Stimulated activated CD4-positive, alpha-beta T cell treated with anti-CD3 and anti-CD28 coated beads, Interleukin-2, amount 100 ng/mL, for 24 hours (primary cell): ENCODE measurements around the gene SMAD3.
"Not testable (repeated sequence)": the region's sequence is repeated elsewhere in the genome, so short reads cannot be mapped to it uniquely, and the experiment has no call there.

ENCODE experiments used
- DNase-seq, 2 donors: peaks; one replicate each; pipeline ENCODE4 v3.0.0-alpha.2; 2020

The SMAD3 gene

GRCh38 chr15:67065531-67066005 is at the start of gene SMAD3:
Gene SMAD3 (plus strand): TSS chr15:67065602. CDS start chr15:67066155, 553 bp downstream.
- peak; percentile 73 to 79 for DNase-seq

GRCh38 chr15:67017311-67017710 is 48.1 kb upstream of the SMAD3 start:
- DNase-seq: no peak

DNA sequence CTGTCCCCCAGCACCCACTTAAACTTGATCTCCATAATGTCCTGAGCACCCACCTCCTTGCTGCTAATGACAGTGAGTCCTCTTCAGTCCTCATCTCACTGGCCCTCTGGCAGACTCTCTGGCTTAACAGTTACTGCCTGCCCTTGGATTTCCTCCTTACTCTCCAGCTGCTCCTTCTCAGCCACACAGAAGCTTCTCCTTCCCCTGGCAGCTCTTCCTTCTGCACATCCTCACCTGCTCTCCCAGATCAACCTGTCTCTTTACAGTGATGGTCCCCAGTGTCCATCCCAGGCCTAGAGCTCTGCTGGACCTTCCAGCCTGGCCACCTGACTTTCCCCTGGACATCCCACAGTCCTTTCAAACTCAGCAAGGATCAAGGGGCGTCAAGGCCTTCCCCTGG is 47.4 kb upstream of the SMAD3 start:
- DNase-seq: no peak

- no peak for DNase-seq
Observed at GRCh38 chr15:67018441-67018840, 47.0 kb upstream of the SMAD3 start.

DNA sequence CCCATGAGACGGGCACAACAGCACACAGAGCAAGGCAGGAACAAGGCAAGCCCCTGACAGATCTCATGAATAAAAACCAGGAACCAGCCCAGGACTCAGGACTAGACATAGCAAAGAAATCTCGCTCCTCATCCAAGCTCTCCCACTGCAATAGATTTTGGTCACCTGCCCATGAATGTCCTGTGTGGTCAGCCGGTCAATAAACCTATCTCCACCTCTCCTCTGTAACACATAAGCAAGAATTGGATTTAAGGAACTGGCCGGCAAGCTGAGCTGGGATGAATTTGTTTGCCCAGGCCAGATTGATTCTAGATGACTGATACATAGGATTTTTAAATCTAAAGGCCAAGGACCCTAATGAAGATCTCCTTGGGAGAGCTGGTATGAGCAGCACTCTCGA is 46.3 kb upstream of the SMAD3 start:
- DNase-seq: no peak

DNA sequence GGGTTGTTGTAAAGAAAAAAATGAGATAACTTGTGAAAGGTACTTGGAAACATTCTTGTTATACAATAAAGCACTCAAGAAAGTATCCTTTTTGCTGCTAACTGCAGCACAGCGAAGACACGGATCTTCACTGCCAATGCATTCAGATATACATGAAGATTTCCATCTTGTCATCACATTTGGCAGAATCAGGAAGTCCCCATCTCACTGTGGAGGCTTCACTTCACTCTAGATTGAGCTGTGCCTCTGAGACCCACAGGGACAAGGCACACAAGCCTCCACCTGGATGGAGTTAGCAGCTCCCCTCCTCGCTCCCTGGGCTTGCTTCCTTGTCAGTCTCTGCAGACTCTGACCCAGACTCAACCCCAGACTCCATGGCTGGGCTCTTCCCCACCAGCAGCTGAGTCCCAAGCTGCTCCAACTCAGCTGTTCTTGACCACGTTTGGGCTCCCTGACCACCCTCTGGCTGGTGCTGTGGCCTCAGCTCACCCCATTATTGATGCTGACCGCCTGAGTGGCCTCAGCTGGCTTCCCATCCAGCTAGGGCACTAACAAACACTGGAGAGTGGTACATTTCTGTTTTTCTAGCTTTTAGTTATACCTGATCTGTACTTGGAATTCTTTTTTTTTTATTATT is 45.4 kb upstream of the SMAD3 start:
- no peak for DNase-seq

- DNase-seq: not testable (repeated sequence)
Observed at GRCh38 chr15:67020668-67021067, 44.7 kb upstream of the SMAD3 start.

GRCh38 chr15:67021455-67021854 is 43.9 kb upstream of the SMAD3 start:
- no peak for DNase-seq

GRCh38 chr15:67022587-67023105 is 42.8 kb upstream of the SMAD3 start:
- no peak for DNase-seq

DNA sequence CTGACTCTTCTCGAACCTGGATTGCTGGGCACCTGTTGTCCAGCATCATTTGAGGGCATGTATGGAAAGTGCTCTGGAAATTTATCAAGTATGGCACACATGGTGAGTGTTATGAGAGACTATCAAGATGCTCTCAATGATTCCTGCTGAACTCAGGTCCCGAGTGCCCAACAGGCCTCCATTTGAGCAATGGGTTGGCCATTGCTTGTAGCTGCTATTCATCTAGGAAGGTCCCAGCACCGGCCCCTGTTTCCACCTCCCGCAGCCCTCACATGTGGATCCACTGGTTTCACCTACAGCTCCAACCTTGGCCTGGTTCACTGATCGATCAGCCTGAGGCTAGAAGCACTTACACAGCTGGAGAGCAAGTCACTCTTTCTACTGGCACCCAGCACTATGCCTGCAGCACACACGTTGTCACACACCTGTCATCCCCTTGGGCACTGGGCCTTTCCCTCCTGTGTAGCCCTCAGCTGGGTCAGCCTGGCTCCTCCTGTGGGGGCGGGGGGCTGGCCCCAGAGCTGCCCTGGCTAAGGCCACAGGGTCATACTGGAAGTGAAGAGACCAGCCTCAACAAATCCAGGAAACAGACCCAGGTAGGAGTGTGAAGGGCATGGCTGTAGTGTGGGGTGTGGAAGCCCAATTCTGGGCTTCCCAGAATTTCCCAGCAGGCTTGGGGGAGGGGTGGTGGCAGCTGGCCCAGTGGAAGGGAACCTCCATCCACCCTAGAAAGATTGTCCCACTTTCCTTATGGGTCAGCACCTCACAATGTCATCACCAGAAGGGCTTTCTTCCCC is 41.7 kb upstream of the SMAD3 start:
- no peak for DNase-seq

DNA sequence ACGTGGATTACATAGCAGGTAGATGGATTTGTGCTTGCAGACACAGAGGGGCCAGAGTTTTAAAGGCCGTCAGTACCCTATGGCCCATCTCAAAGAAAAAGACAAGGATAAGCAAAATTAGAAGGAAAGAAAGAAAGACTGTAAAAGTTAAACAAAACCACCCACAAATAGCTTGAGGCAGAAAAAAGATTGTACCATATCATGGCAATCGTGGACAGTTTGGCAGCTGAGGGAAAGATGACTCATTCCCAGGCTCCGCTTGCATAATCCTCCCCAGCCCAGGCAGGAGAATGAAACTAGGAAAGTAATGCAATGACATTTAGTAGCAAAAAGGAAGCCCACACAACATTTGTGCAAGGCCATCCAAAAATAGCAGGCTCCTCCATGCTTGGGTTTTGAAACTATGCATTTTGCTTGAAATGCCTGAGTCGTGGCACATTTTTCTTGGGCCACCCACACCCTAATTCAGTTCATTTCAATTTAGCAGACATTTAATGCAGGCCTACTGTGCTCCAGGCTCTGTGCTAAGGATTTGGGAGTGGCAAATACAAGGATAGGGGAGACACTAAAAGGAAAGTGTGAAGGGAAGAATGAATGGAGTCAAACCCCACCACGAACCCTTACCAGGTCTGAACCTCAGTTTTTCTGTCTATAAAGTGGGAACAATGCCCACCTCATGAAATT is 40.9 kb upstream of the SMAD3 start:
- DNase-seq: peak; percentile 43 to 54

DNA sequence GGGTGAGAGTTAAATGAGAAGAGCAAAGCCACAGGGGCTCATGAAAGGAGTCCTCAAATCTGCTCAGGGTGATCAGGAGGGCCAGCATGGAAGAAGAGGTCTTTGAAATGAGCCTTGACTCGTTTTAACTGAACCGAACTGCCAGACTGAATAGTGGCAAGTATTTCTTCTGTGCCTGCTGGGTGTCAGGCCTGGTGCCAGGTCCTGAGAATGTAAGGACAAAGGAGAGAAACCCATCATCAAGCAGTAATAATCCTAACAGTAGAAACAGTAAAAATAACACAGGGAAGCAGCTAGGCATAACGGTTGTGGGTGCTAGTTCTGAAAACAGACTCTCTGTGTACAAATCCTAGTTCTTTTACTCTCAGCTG is 40.4 kb upstream of the SMAD3 start:
- no peak for DNase-seq

GRCh38 chr15:67025719-67026609 is 39.4 kb upstream of the SMAD3 start:
- no peak for DNase-seq

GRCh38 chr15:67026610-67026967 is 38.8 kb upstream of the SMAD3 start:
- no peak for DNase-seq

DNA sequence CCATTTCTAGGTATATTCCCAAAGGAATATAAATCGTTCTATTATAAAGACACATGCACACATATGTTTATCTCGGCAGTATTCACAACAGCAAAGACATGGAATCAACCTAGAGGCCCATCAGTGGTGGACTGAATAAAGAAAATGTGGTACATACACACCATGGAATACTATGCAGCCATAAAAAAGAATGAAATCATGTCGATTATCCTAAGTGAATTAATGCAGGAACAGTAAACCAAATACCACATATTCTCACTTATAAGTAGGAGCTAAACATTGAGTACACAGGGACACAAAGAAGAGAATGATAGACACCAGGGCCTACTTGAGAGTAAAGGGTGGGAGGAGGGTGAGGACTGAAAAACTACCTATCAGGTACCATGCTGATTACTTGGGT is 37.0 kb upstream of the SMAD3 start:
- DNase-seq: not testable (repeated sequence)

DNA sequence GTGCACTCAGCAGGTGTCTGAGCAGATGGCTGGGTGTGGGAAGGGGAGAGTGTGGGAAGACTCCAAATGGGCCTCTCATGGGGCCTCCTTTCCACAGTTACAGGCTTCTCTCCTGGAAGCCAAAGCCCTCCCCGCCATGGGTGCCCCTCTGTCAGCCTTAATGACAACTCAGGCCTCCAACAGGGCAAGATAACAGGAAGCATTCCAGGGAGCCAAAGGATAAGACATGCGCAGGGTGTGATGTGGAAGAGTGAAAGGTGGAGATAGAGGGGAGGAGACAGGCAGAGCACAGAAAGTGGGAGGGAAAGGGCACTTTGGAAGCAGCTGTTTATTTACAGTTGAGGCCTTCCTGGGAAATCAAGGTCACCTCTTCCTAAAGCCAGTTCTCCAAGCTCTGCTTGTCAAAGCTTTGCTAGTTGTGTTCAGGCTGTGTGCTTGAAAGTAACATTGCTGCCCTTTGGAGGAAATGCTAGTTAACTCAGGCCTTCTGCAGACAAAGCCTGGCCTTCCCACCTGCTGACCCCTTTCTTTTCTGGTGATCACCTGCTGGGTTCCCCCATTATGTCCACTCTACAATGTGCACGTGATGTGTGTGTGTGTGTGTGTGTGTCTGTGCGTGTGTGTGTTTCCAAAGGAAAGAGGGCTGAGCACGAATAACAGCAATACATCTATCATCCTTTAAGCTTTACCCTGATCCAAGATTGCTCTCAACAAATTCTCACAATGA is 35.2 kb upstream of the SMAD3 start:
- no peak for DNase-seq

- no peak for DNase-seq
Observed at GRCh38 chr15:67031331-67031730, 34.1 kb upstream of the SMAD3 start.

GRCh38 chr15:67032608-67033007 is 32.8 kb upstream of the SMAD3 start:
- DNase-seq: no peak

DNA sequence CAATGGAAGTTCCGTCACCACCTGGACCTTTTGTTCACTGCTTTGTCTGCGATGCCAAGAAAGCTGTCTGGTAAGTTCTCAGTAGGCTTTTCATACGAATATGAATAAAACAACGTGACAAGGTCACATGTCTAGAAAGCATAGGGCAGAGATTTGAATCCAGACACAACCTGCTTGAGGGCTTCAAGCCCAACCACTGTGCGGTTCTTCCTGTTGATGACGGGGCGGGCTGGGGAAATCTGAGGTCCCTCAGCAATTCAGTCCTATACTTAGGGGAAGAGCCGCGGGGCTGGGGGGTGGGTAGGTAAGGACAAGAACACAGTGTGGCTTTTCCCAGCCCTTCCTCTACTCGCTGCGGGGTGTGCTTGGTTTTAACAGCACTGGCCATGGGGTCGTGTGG is 32.4 kb upstream of the SMAD3 start:
- DNase-seq: peak in 1 of 2 donors; percentile 33

GRCh38 chr15:67033571-67034044 is 31.8 kb upstream of the SMAD3 start:
- peak; percentile 29 to 39 for DNase-seq

DNA sequence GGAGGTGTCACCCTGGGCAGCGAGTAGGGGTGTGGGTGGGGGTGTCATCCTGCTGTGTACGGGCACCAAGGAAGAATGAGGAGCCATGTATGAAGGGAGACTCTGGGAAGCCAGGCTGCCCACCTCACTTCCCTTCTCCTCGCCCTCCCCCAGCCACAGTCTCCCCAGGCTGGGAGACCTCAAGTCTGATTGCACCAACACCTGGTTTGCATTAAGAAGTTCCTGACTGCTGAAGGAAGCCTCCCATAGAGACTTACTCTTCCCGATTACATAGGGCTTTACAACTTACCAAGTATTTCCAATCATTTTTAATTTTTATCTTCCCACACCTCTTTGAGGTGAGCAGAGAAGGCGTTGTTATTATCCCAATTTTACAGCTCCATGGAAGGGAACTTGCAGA is 29.5 kb upstream of the SMAD3 start:
- no peak for DNase-seq
